Measurements from ENCODE around the gene NRGN. TPM values are rescaled to one million over a fixed set of nuclear protein-coding genes. Genes with fewer than 3 reads are reported as not detected.

Gene NRGN
- total RNA-seq, 2 donors from 2014 or later, result 7.3 to 17.5 TPM

- H3K27me3 ChIP-seq (replicated peaks; ENCODE audit: insufficient read depth), result no peaks in the 10 kb centered on the region
- no peaks in the 10 kb centered on the region for H3K36me3 ChIP-seq
- H3K4me1 ChIP-seq (ENCODE audit: control insufficient read depth in 1 of 2, low read depth in 2 of 2), result peaks cover 6 to 23% of the 10 kb centered on the region in 2 donors
- ATAC-seq (ENCODE audit: insufficient number of reproducible peaks, low FRiP score, low read depth) (no peak), DNase-seq (ENCODE audit: low spot score) (no peak)
- H3K4me3 ChIP-seq, result peak overlapping the region; percentile 82
- TF ChIP-seq CTCF (IDR thresholded peaks at IDR 0.05), result no peak
- no peaks in the 10 kb centered on the region for H3K9me3 ChIP-seq
- no peak overlapping the region for H3K27ac ChIP-seq
Observed at GRCh38 chr11:124738713-124739478, 846 bp upstream of the NRGN start.

GRCh38 chr11:124740277-124740882 is 638 bp downstream of the NRGN start:
- H3K4me1 ChIP-seq (ENCODE audit: control insufficient read depth in 1 of 2, low read depth in 2 of 2), result peaks cover 6 to 23% of the 10 kb centered on the region in 2 donors
- H3K27me3 ChIP-seq (replicated peaks; ENCODE audit: insufficient read depth), result no peaks in the 10 kb centered on the region
- DNase-seq (ENCODE audit: low spot score) (no peak), ATAC-seq (ENCODE audit: insufficient number of reproducible peaks, low FRiP score, low read depth) (no peak)
- H3K27ac ChIP-seq, result peak overlapping the region; percentile 19 to 45
- peak; percentile 74 for TF ChIP-seq CTCF (IDR thresholded peaks at IDR 0.05)
- H3K36me3 ChIP-seq, result no peaks in the 10 kb centered on the region
- no peaks in the 10 kb centered on the region for H3K9me3 ChIP-seq
- H3K4me3 ChIP-seq, result peak overlapping the region; percentile 82

GRCh38 chr11:124742555-124742954 is 2.8 kb downstream of the NRGN start:
- TF ChIP-seq CTCF (IDR thresholded peaks at IDR 0.05), result no peak
- no peak for ATAC-seq (ENCODE audit: insufficient number of reproducible peaks, low FRiP score, low read depth)

GRCh38 chr11:124743050-124743449 is 3.3 kb downstream of the NRGN start:
- Histone ChIP-seq H3K4me3 (no peak overlapping the region), H3K36me3 (no peaks in the 10 kb centered on the region), H3K27me3 (replicated peaks; ENCODE audit: insufficient read depth) (no peaks in the 10 kb centered on the region), H3K9me3 (no peaks in the 10 kb centered on the region), H3K27ac (no peak overlapping the region), H3K4me1 (ENCODE audit: control insufficient read depth in 1 of 2, low read depth in 2 of 2) (peaks cover 6 to 21% of the 10 kb centered on the region in 2 donors)
- DNase-seq (ENCODE audit: low spot score), result no peak
- TF ChIP-seq CTCF (IDR thresholded peaks at IDR 0.05), result no peak
- ATAC-seq (ENCODE audit: insufficient number of reproducible peaks, low FRiP score, low read depth), result no peak

More at GRCh38 chr11:124742555-124742954, 2.8 kb downstream of the NRGN start:
- no peak for DNase-seq (ENCODE audit: low spot score)
- no peak overlapping the region for H3K4me3 ChIP-seq
- no peaks in the 10 kb centered on the region for H3K27me3 ChIP-seq (replicated peaks; ENCODE audit: insufficient read depth)
- H3K4me1 ChIP-seq (ENCODE audit: control insufficient read depth in 1 of 2, low read depth in 2 of 2), result peaks cover 6 to 21% of the 10 kb centered on the region in 2 donors
- H3K27ac ChIP-seq, result no peak overlapping the region
- no peaks in the 10 kb centered on the region for H3K36me3 ChIP-seq
- no peaks in the 10 kb centered on the region for H3K9me3 ChIP-seq

GRCh38 chr11:124745270-124745834 is 5.6 kb downstream of the NRGN start:
- Histone ChIP-seq H3K4me3 (no peak overlapping the region), H3K27me3 (replicated peaks; ENCODE audit: insufficient read depth) (no peaks in the 10 kb centered on the region), H3K36me3 (no peaks in the 10 kb centered on the region), H3K9me3 (no peaks in the 10 kb centered on the region), H3K27ac (no peak overlapping the region), H3K4me1 (ENCODE audit: control insufficient read depth in 1 of 2, low read depth in 2 of 2) (peaks cover 4 to 17% of the 10 kb centered on the region in 2 donors)
- ATAC-seq (ENCODE audit: insufficient number of reproducible peaks, low FRiP score, low read depth) (no peak), DNase-seq (ENCODE audit: low spot score) (no peak)
- no peak for TF ChIP-seq CTCF (IDR thresholded peaks at IDR 0.05)
